Common myeloid progenitor, CD34-positive (primary cell): ENCODE measurements around the gene CLDN14.
A peak's percentile ranks its signal among the peaks of the same experiment; 100 is the strongest.

Source experiments
- CTCF ChIA-PET: fragments of 350-600 bp; sonication (Branson Sonifier 250); formaldehyde crosslinking; loops from one replicate; lab custom pipeline; 2021; ENCODE audit warnings: antibody characterized with exemption; lab: Charles Lee
- POLR2A ChIA-PET: fragments of 350-600 bp; sonication (Branson Sonifier 250); formaldehyde crosslinking; loops from one replicate; lab custom pipeline; 2021; ENCODE audit warnings: antibody characterized with exemption; lab: Charles Lee
- DNase-seq, 3 donors: peaks; one replicate each; pipeline versions ENCODE4 v3.0.0 to v3.0.0-alpha.2; 2013
- H3K27ac ChIP-seq, 2 experiments: 1 replicate in 1 of 2; 2 replicates in 1 of 2; pipeline ENCODE4 v1.7.0; 2013; ENCODE audit warnings: inconsistent platforms in 2 of 2, low read length in 2 of 2, mild to moderate bottlenecking in 2 of 2, low read depth in 1 of 2, moderate library complexity in 1 of 2; ENCODE audit not compliant: severe bottlenecking in 2 of 2, insufficient read depth in 1 of 2, poor library complexity in 1 of 2
- H3K27me3 ChIP-seq, 5 experiments: replicated peaks in 2 of 5; 1 replicate in 3 of 5; 2 replicates in 2 of 5; pipeline versions ENCODE4 v1.6.1 to v1.7.0; 2013; ENCODE audit warnings: low read length in 4 of 5, mild to moderate bottlenecking in 2 of 5, moderate library complexity in 2 of 5, inconsistent platforms in 1 of 5; ENCODE audit not compliant: insufficient read depth in 5 of 5, control insufficient read depth in 4 of 5
- H3K36me3 ChIP-seq, 4 experiments: 1 replicate in 2 of 4; 2 replicates in 2 of 4; pipeline versions ENCODE4 v1.6.1 to v1.7.0; 2013; ENCODE audit warnings: low read length in 3 of 4, control low read depth in 1 of 4, mild to moderate bottlenecking in 1 of 4; ENCODE audit not compliant: control insufficient read depth in 4 of 4, insufficient read depth in 4 of 4
- H3K4me1 ChIP-seq, 4 experiments: 1 replicate in 3 of 4; 2 replicates in 1 of 4; pipeline versions ENCODE4 v1.6.1 to v1.7.1; 2013; ENCODE audit warnings: low read length in 3 of 4, mild to moderate bottlenecking in 3 of 4, control low read depth in 1 of 4, inconsistent platforms in 1 of 4, moderate library complexity in 1 of 4; ENCODE audit not compliant: control insufficient read depth in 4 of 4, insufficient read depth in 4 of 4; ENCODE audit errors: control extremely low read depth in 1 of 4
- H3K4me3 ChIP-seq, 7 experiments: 1 replicate in 4 of 7; 2 replicates in 3 of 7; pipeline versions ENCODE4 v1.5.1 to v1.7.0; 2013; ENCODE audit warnings: mild to moderate bottlenecking in 7 of 7, low read length in 6 of 7, moderate library complexity in 6 of 7, inconsistent platforms in 2 of 7, low read depth in 2 of 7, control low read depth in 1 of 7; ENCODE audit not compliant: insufficient read depth in 4 of 7, control insufficient read depth in 1 of 7; ENCODE audit errors: extremely low read depth in 1 of 7
- H3K9me3 ChIP-seq, 5 experiments: 1 replicate in 4 of 5; 2 replicates in 1 of 5; pipeline versions ENCODE4 v1.6.1 to v1.7.1; 2013; ENCODE audit warnings: low read length in 4 of 5, mild to moderate bottlenecking in 2 of 5, inconsistent platforms in 1 of 5, low read depth in 1 of 5, moderate library complexity in 1 of 5; ENCODE audit not compliant: control insufficient read depth in 4 of 5, insufficient read depth in 2 of 5; ENCODE audit errors: control extremely low read depth in 1 of 5
- WGBS: methylation state at CpG from one replicate; pipeline ENCODE4 v1.1.5; 2013; ENCODE audit not compliant: insufficient coverage; 5-methylcytosine and 5-hydroxymethylcytosine counted together

Gene CLDN14

GRCh38 chr21:36446301-36446700 lies 33.6 kb downstream of the CLDN14 start:
- Histone ChIP-seq H3K27ac (no peak overlapping the region), H3K9me3 (no peaks in the 10 kb centered on the region), H3K4me1 (no peaks in the 10 kb centered on the region), H3K4me3 (no peak overlapping the region), H3K36me3 (peaks cover 0 to 4% (median under 1%) of the 10 kb centered on the region in 4 experiments), H3K27me3 (no peaks in the 10 kb centered on the region)
- no peak for DNase-seq
- ChIA-PET POLR2A (no interaction called here), CTCF (no interaction called here)
- 90% methylated on average over 9 of the region's 10 CpGs for WGBS

GRCh38 chr21:36441715-36442114 lies 38.2 kb downstream of the CLDN14 start:
- POLR2A ChIA-PET: interaction anchor here (0.8 kb wide), 1 partner anchor 15 kb away, joined by 8 read pairs; no protein-coding TSS in a partner anchor

GRCh38 chr21:36437745-36438128 lies 42.2 kb downstream of the CLDN14 start:
- peak; percentile 59 to 79 (median 69) for DNase-seq
- Histone ChIP-seq H3K27ac (no peak overlapping the region), H3K36me3 (no peaks in the 10 kb centered on the region), H3K9me3 (no peaks in the 10 kb centered on the region), H3K4me3 (no peak overlapping the region), H3K27me3 (peaks cover 0 to 2% (median 0%) of the 10 kb centered on the region in 5 experiments), H3K4me1 (peaks cover 0 to 15% (median 5%) of the 10 kb centered on the region in 4 experiments)
- POLR2A ChIA-PET: interaction anchor here (0.6 to 2.8 kb wide), 3 partner anchors 8 to 93 kb away, joined by 3 to 10 read pairs (median 4); no protein-coding TSS in a partner anchor
- CTCF ChIA-PET: interaction anchor here (0.9 to 3.1 kb wide), 5 partner anchors 13 to 101 kb away, joined by 3 to 11 read pairs (median 3); no protein-coding TSS in a partner anchor
- WGBS: 17% methylated on average over 6 of the region's 6 CpGs

More at GRCh38 chr21:36441715-36442114, 38.2 kb downstream of the CLDN14 start:
- Histone ChIP-seq H3K27ac (no peak overlapping the region), H3K4me1 (peaks cover 0 to 12% (median 5%) of the 10 kb centered on the region in 4 experiments), H3K27me3 (no peaks in the 10 kb centered on the region), H3K36me3 (peaks cover 0 to 4% (median 0%) of the 10 kb centered on the region in 4 experiments), H3K4me3 (no peak overlapping the region), H3K9me3 (no peaks in the 10 kb centered on the region)
- CTCF ChIA-PET: no interaction called here
- WGBS: 100% methylated on average over 5 of the region's 6 CpGs
- no peak for DNase-seq

- H3K27ac ChIP-seq: no peak overlapping the region
- H3K4me3 ChIP-seq: no peak overlapping the region
- CTCF ChIA-PET: interaction anchor here (0.9 to 3.1 kb wide), 5 partner anchors 12 to 101 kb away, joined by 3 to 11 read pairs (median 3); no protein-coding TSS in a partner anchor
- no peaks in the 10 kb centered on the region for H3K9me3 ChIP-seq
- POLR2A ChIA-PET: interaction anchor here (0.6 to 2.8 kb wide), 2 partner anchors 7 to 92 kb away, joined by 4 to 10 read pairs; no protein-coding TSS in a partner anchor
- no peak for DNase-seq
- peaks cover 0 to 21% (median 5%) of the 10 kb centered on the region in 4 experiments for H3K4me1 ChIP-seq
- H3K27me3 ChIP-seq: peaks cover 0 to 2% (median 0%) of the 10 kb centered on the region in 5 experiments
- 93% methylated on average over 4 of the region's 5 CpGs for WGBS
- no peaks in the 10 kb centered on the region for H3K36me3 ChIP-seq
Measured at GRCh38 chr21:36436829-36437744, 42.8 kb downstream of the CLDN14 start.

- POLR2A ChIA-PET: no interaction called here
- Histone ChIP-seq H3K4me3 (no peak overlapping the region), H3K36me3 (no peaks in the 10 kb centered on the region), H3K27ac (no peak overlapping the region), H3K4me1 (peaks cover 10 to 47% (median 30%) of the 10 kb centered on the region in 4 experiments), H3K27me3 (peaks cover 0 to 2% (median 0%) of the 10 kb centered on the region in 5 experiments), H3K9me3 (no peaks in the 10 kb centered on the region)
- CTCF ChIA-PET: interaction anchor here (0.9 kb wide), 1 partner anchor 672 kb away, joined by 3 read pairs; no protein-coding TSS in a partner anchor
- no peak for DNase-seq
- WGBS: 93% methylated on average over 6 of the region's 6 CpGs
Measured at GRCh38 chr21:36434144-36434543, 45.8 kb downstream of the CLDN14 start.

GRCh38 chr21:36433059-36433709 lies 46.7 kb downstream of the CLDN14 start:
- Histone ChIP-seq H3K27me3 (peaks cover 0 to 2% (median 0%) of the 10 kb centered on the region in 5 experiments), H3K4me1 (peaks cover 10 to 54% (median 39%) of the 10 kb centered on the region in 4 experiments), H3K36me3 (no peaks in the 10 kb centered on the region), H3K9me3 (no peaks in the 10 kb centered on the region), H3K27ac (no peak overlapping the region), H3K4me3 (no peak overlapping the region)
- DNase-seq: no peak
- ChIA-PET POLR2A (no interaction called here), CTCF (interaction anchor here (0.9 to 1.1 kb wide), 3 partner anchors 11 to 673 kb away, joined by 3 read pairs; no protein-coding TSS in a partner anchor)
- 100% methylated on average over 3 of the region's 7 CpGs for WGBS
